ENCODE data around the gene DLGAP4.

The DLGAP4 gene

DNA sequence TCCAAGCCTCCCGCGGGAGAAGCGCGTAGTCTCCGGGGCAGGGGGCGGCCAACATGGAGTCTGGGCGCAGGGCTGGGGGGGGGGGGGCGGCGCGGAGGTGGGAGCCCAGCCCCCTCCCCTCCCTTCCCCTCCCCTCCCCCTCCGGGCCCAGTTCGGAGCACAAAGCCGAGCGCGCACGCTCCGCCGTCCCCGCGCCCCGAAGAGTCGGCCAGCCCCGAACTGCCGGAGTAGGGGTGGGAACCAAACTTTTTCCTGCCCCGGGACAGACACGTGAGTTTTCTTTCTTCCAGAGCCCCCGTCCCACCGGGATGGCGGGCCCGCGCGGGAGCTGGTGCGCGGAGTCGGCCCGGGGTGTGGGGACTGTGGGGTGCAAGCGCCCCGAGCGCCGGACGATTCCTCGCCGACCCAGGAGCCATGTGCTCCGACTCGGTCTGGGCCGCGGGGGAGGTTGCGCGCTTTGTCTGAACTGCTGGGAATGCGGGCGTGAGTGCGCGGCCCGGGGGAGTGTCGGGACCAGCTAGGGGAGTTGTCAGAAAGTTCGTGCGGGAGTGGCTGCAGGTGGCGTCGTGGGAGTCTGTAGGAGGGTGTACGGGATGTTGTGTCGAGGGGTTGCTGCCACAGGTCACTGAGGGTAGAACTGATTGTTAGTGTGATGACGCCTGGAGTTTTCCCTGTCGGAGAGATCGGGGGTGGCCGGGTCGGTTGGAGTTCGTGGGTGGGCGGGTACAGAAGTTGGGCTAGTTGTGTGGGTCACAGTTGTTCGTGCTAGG, 268.4 kb downstream of the DLGAP4 start:
- Histone ChIP-seq H3K27me3 (ENCODE audit: control insufficient read depth, low read length) (no peaks in the 10 kb centered on the region), H3K4me2 (ENCODE audit: low read length) (peak overlapping the region; percentile 93), H3F3A (ENCODE audit: control insufficient read depth, insufficient read depth) (peaks cover 16% of the 10 kb centered on the region), H3K36me3 (ENCODE audit: control insufficient read depth, low read length) (peaks cover 43% of the 10 kb centered on the region), H3K27ac (ENCODE audit: low read depth, low read length) (peak overlapping the region; percentile 77), H4K20me1 (ENCODE audit: control insufficient read depth, insufficient read depth, low read depth, low read length) (peaks cover 21% of the 10 kb centered on the region), H3K79me2 (ENCODE audit: control insufficient read depth, low read length) (peaks cover 65% of the 10 kb centered on the region), H3K4me3 (ENCODE audit: low read length) (peak overlapping the region; percentile 87), H3K4me1 (ENCODE audit: control insufficient read depth, low read length) (peaks cover 27% of the 10 kb centered on the region), H3K9me2 (replicated peaks; ENCODE audit: control insufficient read depth, low read length) (no peaks in the 10 kb centered on the region), H3K9me3 (ENCODE audit: control insufficient read depth, insufficient read depth, low read length) (no peaks in the 10 kb centered on the region)
- TF ChIP-seq, protein P1, sequence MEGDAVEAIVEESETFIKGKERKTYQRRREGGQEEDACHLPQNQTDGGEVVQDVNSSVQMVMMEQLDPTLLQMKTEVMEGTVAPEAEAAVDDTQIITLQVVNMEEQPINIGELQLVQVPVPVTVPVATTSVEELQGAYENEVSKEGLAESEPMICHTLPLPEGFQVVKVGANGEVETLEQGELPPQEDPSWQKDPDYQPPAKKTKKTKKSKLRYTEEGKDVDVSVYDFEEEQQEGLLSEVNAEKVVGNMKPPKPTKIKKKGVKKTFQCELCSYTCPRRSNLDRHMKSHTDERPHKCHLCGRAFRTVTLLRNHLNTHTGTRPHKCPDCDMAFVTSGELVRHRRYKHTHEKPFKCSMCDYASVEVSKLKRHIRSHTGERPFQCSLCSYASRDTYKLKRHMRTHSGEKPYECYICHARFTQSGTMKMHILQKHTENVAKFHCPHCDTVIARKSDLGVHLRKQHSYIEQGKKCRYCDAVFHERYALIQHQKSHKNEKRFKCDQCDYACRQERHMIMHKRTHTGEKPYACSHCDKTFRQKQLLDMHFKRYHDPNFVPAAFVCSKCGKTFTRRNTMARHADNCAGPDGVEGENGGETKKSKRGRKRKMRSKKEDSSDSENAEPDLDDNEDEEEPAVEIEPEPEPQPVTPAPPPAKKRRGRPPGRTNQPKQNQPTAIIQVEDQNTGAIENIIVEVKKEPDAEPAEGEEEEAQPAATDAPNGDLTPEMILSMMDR (IDR thresholded peaks at IDR 0.05; ENCODE audit: low read depth, low read length, poor library complexity, severe bottlenecking) = no peak
- TF ChIP-seq EZH2phosphoT487 (IDR thresholded peaks at IDR 0.05; ENCODE audit: borderline replicate concordance, low read length) = no peak

DNA sequence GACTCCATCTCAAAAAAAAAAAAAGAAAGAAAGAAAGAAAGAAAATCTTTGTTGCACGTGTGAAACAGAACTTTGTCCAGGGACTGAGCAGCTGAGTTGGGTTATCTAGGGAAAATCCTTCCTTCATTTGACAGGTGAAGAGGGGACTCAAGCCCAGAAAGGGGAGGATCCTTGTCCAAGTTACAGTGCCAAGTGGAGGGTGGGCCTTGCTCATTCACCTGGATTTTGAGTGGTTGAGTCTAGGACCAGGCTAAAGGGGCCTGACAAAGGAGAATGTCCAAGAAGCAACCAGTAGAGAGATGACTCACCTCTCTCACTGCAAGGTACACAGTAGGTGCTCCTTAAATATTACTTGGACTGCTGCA, 269.9 kb downstream of the DLGAP4 start:
- Histone ChIP-seq H3K4me3 (ENCODE audit: low read length) (no peak overlapping the region; the same call in 1 of the 2 replicates), H3K27me3 (ENCODE audit: control insufficient read depth, low read length) (no peaks in the 10 kb centered on the region), H3K79me2 (ENCODE audit: control insufficient read depth, low read length) (peaks cover 72% of the 10 kb centered on the region), H4K20me1 (ENCODE audit: control insufficient read depth, insufficient read depth, low read depth, low read length) (peaks cover 21% of the 10 kb centered on the region), H3K4me2 (ENCODE audit: low read length) (peak overlapping the region; percentile 93), H3K9me3 (ENCODE audit: control insufficient read depth, insufficient read depth, low read length) (no peaks in the 10 kb centered on the region), H3K4me1 (ENCODE audit: control insufficient read depth, low read length) (peaks cover 27% of the 10 kb centered on the region), H3K9me2 (replicated peaks; ENCODE audit: control insufficient read depth, low read length) (no peaks in the 10 kb centered on the region), H3K27ac (ENCODE audit: low read depth, low read length) (no peak overlapping the region), H3F3A (ENCODE audit: control insufficient read depth, insufficient read depth) (peaks cover 16% of the 10 kb centered on the region), H3K36me3 (ENCODE audit: control insufficient read depth, low read length) (peaks cover 56% of the 10 kb centered on the region)
- TF ChIP-seq EZH2phosphoT487 (IDR thresholded peaks at IDR 0.05; ENCODE audit: borderline replicate concordance, low read length) = no peak
- TF ChIP-seq, protein P1 (IDR thresholded peaks at IDR 0.05; ENCODE audit: low read depth, low read length, poor library complexity, severe bottlenecking) = no peak

All from DOHH2 (cell line).